ENCODE measurements around the gene EPO. TPM values are rescaled to one million over a fixed set of nuclear protein-coding genes. Genes with fewer than 3 reads are reported as not detected.

EPO gene
- total RNA-seq, 1 experiment from 2014 or later = 0.30 TPM

GRCh38 chr7:100735730-100736129 lies 15.5 kb downstream of the EPO start:
- RAD21 ChIA-PET (ENCODE audit: low non-redundant PET in 1 of 2, low total read pairs in 2 of 2, uncharacterized antibody in 2 of 2, unreplicated experiment in 2 of 2) = no interaction called here
- H3K4me3 ChIP-seq (replicated peaks in 1 of 2; ENCODE audit: low read depth in 1 of 2, low read length in 2 of 2) = no peak overlapping the region
- no peaks in the 10 kb centered on the region for H3K4me1 ChIP-seq (ENCODE audit: control insufficient read depth in 1 of 2, insufficient read depth in 2 of 2, low read length in 2 of 2)
- H2AFZ ChIP-seq (ENCODE audit: low read depth, low read length, poor library complexity, severe bottlenecking) = no peak overlapping the region
- no peaks in the 10 kb centered on the region for H3K79me2 ChIP-seq (ENCODE audit: insufficient read depth, low read length)
- CTCF ChIA-PET = no interaction called here
- no peak overlapping the region for H3K9ac ChIP-seq (ENCODE audit: low read length)
- no peaks in the 10 kb centered on the region for H4K20me1 ChIP-seq (ENCODE audit: insufficient read depth)
- POLR2A ChIA-PET = no interaction called here
- TF ChIP-seq ZFX (IDR thresholded peaks at IDR 0.05) (no peak), SP1 (IDR thresholded peaks at IDR 0.05; ENCODE audit: low read depth) (no peak), CBX3 (IDR thresholded peaks at IDR 0.05; ENCODE audit: low read depth) (no peak), FOSL1 (IDR thresholded peaks at IDR 0.05; ENCODE audit: low read depth) (no peak), ZNF274 (IDR thresholded peaks at IDR 0.05; ENCODE audit: low read depth, low read length) (no peak), ZBTB33 (IDR thresholded peaks at IDR 0.05; ENCODE audit: extremely low read depth, insufficient replicate concordance, low read length) (no peak)
- TF ChIP-seq, protein P1, sequence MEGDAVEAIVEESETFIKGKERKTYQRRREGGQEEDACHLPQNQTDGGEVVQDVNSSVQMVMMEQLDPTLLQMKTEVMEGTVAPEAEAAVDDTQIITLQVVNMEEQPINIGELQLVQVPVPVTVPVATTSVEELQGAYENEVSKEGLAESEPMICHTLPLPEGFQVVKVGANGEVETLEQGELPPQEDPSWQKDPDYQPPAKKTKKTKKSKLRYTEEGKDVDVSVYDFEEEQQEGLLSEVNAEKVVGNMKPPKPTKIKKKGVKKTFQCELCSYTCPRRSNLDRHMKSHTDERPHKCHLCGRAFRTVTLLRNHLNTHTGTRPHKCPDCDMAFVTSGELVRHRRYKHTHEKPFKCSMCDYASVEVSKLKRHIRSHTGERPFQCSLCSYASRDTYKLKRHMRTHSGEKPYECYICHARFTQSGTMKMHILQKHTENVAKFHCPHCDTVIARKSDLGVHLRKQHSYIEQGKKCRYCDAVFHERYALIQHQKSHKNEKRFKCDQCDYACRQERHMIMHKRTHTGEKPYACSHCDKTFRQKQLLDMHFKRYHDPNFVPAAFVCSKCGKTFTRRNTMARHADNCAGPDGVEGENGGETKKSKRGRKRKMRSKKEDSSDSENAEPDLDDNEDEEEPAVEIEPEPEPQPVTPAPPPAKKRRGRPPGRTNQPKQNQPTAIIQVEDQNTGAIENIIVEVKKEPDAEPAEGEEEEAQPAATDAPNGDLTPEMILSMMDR (IDR thresholded peaks at IDR 0.05 in 2 of 3, conservative IDR thresholded peaks at IDR 0.05 in 1 of 3; ENCODE audit: borderline replicate concordance in 1 of 3, insufficient read depth in 1 of 3, low read depth in 2 of 3, low read length in 2 of 3) = no peak
- no TSS peak for BruUV-seq (replicated peaks)
- no peaks in the 10 kb centered on the region for H3K9me3 ChIP-seq (ENCODE audit: control insufficient read depth in 1 of 2, insufficient read depth in 1 of 2, low read depth in 1 of 2, low read length in 2 of 2)
- no peaks in the 10 kb centered on the region for H3K27me3 ChIP-seq (ENCODE audit: insufficient read depth, low read length)
- DNase-seq (ENCODE audit: low read depth, low spot score) (no peak), ATAC-seq (no peak)
- intact Hi-C loops (cut with micrococcal nuclease) = no loop called here
- H3K36me3 ChIP-seq (ENCODE audit: control insufficient read depth in 1 of 2, insufficient read depth in 2 of 2, low read length in 2 of 2) = no peaks in the 10 kb centered on the region
- H3K4me2 ChIP-seq (ENCODE audit: low read length) = no peak overlapping the region
- no peaks in the 10 kb centered on the region for H3K9me2 ChIP-seq (ENCODE audit: insufficient read depth)
- no peak overlapping the region for H3K27ac ChIP-seq (ENCODE audit: low read depth, low read length)
